COLO829 (cell line): ENCODE results near the gene SNCG.

Experiments used
- DNase-seq: peaks from one replicate; pipeline ENCODE4 v3.0.0; 2012; ENCODE audit warnings: low spot score

Gene SNCG

GRCh38 chr10:86960863-86961434, 2.5 kb downstream of the SNCG start:
- DNase-seq: no peak

GRCh38 chr10:86961481-86962091, 3.2 kb downstream of the SNCG start:
- DNase-seq: no peak

- DNase-seq: no peak
These were observed 4.0 kb downstream of the SNCG start for GRCh38 chr10:86962136-86962980.

- no peak for DNase-seq
These were observed 4.5 kb downstream of the SNCG start for GRCh38 chr10:86962981-86963310.

GRCh38 chr10:86963341-86963919, 5.0 kb downstream of the SNCG start:
- no peak for DNase-seq

GRCh38 chr10:86964061-86964846, 5.9 kb downstream of the SNCG start:
- DNase-seq: no peak

DNA sequence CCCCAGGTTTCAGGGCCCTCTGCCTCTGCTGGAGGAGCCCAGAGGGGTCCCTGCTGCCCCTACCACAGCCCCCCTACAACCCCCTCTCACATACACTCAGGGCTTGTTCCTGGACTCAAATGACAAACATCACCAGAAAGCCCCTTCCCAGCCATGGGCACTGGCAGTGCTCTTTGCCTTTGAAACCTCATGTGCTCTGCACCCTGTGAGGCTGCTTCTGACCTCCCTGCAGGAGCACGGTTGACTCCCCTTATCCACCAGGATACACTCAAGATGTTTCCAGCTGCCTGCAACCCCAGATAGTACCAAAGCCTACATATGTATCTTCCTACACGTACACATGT, 6.4 kb downstream of the SNCG start:
- no peak for DNase-seq

DNA sequence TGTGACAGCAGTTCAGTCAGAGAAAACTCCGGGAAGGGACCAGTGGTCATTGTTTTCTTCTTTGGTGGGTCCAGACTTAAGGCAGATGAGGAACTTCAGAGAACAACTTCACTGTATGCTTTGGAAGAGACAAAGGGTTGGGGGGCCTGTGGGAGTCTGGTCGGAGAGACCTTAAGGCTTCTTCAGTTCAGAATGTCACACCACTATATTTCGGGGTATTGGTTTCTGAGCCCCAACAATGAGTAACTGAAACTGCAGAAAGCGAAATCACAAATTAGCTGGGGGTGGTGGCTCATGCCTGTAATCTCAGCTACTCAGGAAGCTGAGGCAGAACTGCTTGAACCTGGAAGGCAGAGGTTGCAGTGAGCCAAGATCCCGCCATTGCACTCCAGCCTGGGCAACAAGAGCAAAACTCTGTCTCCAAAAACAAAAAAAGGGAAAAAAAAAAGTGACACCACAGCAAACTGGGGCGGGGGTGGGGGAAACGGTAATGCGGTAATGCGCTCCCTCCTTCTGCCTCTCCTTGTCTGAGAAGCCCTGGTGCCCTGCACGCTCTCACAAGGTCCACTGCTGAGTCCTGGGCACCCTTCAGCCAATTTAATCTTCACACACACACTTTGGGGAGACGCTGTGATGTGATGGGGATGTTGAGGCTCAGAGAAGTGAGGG, 7.7 kb downstream of the SNCG start:
- DNase-seq: no peak

- DNase-seq: no peak
These were observed 9.1 kb downstream of the SNCG start for GRCh38 chr10:86967481-86967941.

DNA sequence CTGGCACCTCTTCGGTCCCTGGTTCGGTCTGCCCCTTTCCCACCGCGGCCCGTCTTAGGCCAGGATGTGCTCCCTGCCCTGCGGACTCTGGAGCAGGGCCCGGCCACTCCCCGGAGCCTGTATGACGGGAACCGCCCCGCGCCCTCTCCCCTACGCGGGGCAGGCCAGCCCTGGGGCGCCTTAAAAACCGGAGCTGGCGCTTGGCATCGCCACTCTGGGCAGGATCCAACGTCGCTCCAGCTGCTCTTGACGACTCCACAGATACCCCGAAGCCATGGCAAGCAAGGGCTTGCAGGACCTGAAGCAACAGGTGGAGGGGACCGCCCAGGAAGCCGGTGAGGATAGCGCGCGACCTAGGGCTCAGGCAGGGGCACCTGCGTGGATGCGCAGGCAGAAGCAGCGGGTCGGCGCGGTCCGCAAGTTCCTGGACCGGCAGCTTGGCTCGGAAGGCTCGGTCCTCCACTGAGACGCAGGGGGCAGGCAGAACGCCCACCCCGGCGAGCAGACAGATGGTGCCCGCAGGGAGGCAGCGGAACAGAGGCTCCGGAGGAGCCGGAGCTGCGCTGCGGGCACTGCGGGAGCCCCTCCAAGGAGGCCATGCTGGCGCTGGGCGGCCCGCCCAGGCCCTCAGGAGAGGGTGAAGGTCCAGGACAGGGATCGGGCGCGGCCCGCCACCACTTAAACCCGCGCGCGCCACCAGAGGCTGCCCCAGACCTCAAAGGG, 10.0 kb downstream of the SNCG start, which contains the start of gene ADIRF:
ADIRF (plus strand) TSS at position 212 of the 723 bp plus-strand sequence; CDS start at position 275, 63 bp downstream.
- DNase-seq: no peak

GRCh38 chr10:86968994-86969355, 10.6 kb downstream of the SNCG start:
- no peak for DNase-seq

DNA sequence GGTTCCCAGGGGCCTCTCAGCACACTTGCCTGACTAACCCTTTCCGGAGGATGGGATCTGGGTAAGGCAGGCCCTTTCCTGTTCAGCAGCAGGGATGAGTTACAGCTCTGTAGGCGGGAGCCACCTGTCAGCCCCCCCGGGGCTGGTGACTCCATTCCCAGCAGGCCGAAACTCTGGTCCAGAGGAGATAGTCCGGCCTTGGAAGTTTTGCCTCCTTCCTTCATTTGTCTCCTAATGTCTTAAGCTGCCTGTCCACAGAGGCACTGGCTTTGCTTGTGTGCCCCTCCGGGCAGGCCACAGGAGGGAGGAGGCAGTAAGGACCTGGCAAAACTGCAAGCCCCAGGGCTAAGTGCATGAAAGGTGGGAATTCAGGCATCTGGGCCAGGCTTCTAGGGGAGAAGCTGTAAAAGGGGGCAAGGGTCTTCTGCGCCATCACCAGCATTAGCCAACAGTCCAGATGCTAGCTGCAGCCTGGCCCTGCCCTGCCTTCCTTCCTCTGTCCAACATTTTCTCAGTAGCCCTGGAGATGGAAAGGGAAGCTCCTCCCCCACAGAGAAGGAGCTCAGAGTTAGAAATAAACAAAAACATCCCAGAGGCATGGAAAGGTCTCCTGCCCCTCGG, 11.1 kb downstream of the SNCG start:
- no peak for DNase-seq

GRCh38 chr10:86970162-86970981, 12.0 kb downstream of the SNCG start:
- DNase-seq: peak; percentile 43

DNA sequence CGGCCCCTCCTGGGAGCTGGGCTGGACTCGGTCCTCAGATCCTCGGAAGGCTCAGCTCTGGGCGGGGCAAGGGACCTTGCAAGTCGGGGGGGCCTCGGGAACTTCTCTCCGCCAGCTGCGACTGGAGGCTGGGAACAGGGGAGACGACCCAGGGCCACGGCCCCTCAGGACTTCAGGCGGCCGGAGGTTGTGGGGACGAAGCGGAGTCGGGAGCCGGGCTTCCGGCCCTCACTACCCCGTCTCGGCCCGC, 12.5 kb downstream of the SNCG start:
- no peak for DNase-seq

- peak; percentile 78 for DNase-seq
These were observed 13.0 kb downstream of the SNCG start for GRCh38 chr10:86971232-86971991.

GRCh38 chr10:86972613-86973380, 14.4 kb downstream of the SNCG start:
- no peak for DNase-seq

DNA sequence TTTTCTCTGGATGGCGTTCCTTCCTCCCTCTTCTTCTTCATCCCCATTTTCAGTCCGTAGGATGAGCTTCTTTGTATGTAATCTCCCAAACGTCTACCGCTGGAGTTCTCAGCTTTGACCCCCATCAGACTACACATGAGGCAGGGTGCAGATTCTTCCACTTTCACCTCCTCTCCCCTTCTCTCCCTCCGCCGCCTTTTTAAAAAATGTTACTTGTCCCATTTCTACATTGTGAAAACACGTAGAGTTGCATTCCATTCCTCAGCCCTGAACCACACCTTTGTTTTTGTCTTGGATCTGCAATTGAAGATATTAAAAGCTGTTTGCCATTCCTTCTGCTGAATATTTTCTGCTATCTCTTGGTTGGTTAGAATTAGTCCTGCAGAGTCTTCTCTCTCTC, 16.1 kb downstream of the SNCG start:
- DNase-seq: no peak

DNA sequence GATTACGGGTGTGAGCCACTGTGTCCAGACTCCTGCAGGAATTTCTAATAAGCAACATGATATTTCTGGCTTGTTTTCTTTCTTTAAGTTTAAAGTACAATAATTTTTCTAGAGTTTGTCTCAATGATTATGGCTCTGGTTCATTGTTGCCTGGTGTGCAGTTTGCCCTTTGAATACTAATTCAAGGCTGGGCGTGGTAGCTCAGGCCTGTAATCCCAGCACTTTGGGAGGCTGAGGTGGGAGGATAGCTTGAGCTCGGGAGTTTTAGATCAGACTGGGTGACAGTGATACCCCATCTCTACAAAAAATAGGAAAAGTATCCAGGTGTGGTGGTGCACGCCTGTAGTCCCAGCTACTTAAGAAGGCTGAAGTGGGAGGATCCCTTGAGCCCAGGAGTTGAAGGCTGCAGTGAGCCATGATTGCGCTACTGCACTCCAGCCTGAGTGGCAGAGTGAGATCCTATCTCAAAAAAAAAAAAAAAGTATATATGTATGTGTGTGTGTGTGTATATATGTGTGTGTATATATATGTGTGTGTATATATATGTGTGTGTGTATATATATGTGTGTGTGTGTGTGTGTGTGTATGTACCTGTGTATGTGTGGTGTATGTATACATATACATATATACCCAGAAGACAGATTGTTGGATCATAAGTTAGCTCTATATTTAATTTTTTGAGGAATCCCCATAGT, 18.1 kb downstream of the SNCG start:
- DNase-seq: no peak
